ENCODE data around the gene TOX2.

TOX2 gene

GRCh38 chr20:43972692-43973091 lies 58.0 kb downstream of the TOX2 start:
- no peaks in the 10 kb centered on the region for H3K36me3 ChIP-seq (ENCODE audit: control insufficient read depth in 5 of 5, insufficient read depth in 5 of 5, low read length in 5 of 5)
- no peak overlapping the region for H3K27ac ChIP-seq (ENCODE audit: low read depth, low read length)
- H3K4me3 ChIP-seq (ENCODE audit: low read depth in 1 of 5, low read length in 5 of 5): no peak overlapping the region
- peaks cover 2 to 8% (median 4%) of the 10 kb centered on the region in 5 donors for H3K4me1 ChIP-seq (ENCODE audit: control insufficient read depth in 5 of 5, insufficient read depth in 5 of 5, low read length in 5 of 5)
- H3K27me3 ChIP-seq (ENCODE audit: control insufficient read depth in 5 of 5, insufficient read depth in 4 of 5, low read length in 5 of 5): peaks cover 0 to 7% (median 0%) of the 10 kb centered on the region in 5 donors
- no peaks in the 10 kb centered on the region for H3K9me3 ChIP-seq (ENCODE audit: control insufficient read depth in 5 of 5, low read length in 5 of 5)
- H3K9ac ChIP-seq (ENCODE audit: low read length in 5 of 5): no peak overlapping the region

- H3K9me3 ChIP-seq (ENCODE audit: control insufficient read depth in 5 of 5, low read length in 5 of 5): no peaks in the 10 kb centered on the region
- no peak overlapping the region for H3K9ac ChIP-seq (ENCODE audit: low read length in 5 of 5)
- peaks cover 2 to 8% (median 4%) of the 10 kb centered on the region in 5 donors for H3K4me1 ChIP-seq (ENCODE audit: control insufficient read depth in 5 of 5, insufficient read depth in 5 of 5, low read length in 5 of 5)
- H3K36me3 ChIP-seq (ENCODE audit: control insufficient read depth in 5 of 5, insufficient read depth in 5 of 5, low read length in 5 of 5): no peaks in the 10 kb centered on the region
- no peak overlapping the region for H3K27ac ChIP-seq (ENCODE audit: low read depth, low read length)
- no peak overlapping the region for H3K4me3 ChIP-seq (ENCODE audit: low read depth in 1 of 5, low read length in 5 of 5)
- peaks cover 0 to 7% (median 0%) of the 10 kb centered on the region in 5 donors for H3K27me3 ChIP-seq (ENCODE audit: control insufficient read depth in 5 of 5, insufficient read depth in 4 of 5, low read length in 5 of 5)
Observed at GRCh38 chr20:43973231-43973630, 58.6 kb downstream of the TOX2 start.

- no peak overlapping the region for H3K9ac ChIP-seq (ENCODE audit: low read length in 5 of 5)
- no peak overlapping the region for H3K4me3 ChIP-seq (ENCODE audit: low read depth in 1 of 5, low read length in 5 of 5)
- H3K27me3 ChIP-seq (ENCODE audit: control insufficient read depth in 5 of 5, insufficient read depth in 4 of 5, low read length in 5 of 5): peaks cover 0 to 7% (median 0%) of the 10 kb centered on the region in 5 donors
- H3K36me3 ChIP-seq (ENCODE audit: control insufficient read depth in 5 of 5, insufficient read depth in 5 of 5, low read length in 5 of 5): no peaks in the 10 kb centered on the region
- no peak overlapping the region for H3K27ac ChIP-seq (ENCODE audit: low read depth, low read length)
- peaks cover 2 to 8% (median 4%) of the 10 kb centered on the region in 5 donors for H3K4me1 ChIP-seq (ENCODE audit: control insufficient read depth in 5 of 5, insufficient read depth in 5 of 5, low read length in 5 of 5)
- H3K9me3 ChIP-seq (ENCODE audit: control insufficient read depth in 5 of 5, low read length in 5 of 5): no peaks in the 10 kb centered on the region
Observed at GRCh38 chr20:43973671-43974450, 59.2 kb downstream of the TOX2 start.

- peaks cover 0 to 4% (median 0%) of the 10 kb centered on the region in 5 donors for H3K4me1 ChIP-seq (ENCODE audit: control insufficient read depth in 5 of 5, insufficient read depth in 5 of 5, low read length in 5 of 5)
- H3K27ac ChIP-seq (ENCODE audit: low read depth, low read length): no peak overlapping the region
- H3K9ac ChIP-seq (ENCODE audit: low read length in 5 of 5): no peak overlapping the region
- H3K4me3 ChIP-seq (ENCODE audit: low read depth in 1 of 5, low read length in 5 of 5): no peak overlapping the region
- peaks cover 0 to 7% (median 0%) of the 10 kb centered on the region in 5 donors for H3K27me3 ChIP-seq (ENCODE audit: control insufficient read depth in 5 of 5, insufficient read depth in 4 of 5, low read length in 5 of 5)
- no peaks in the 10 kb centered on the region for H3K36me3 ChIP-seq (ENCODE audit: control insufficient read depth in 5 of 5, insufficient read depth in 5 of 5, low read length in 5 of 5)
- H3K9me3 ChIP-seq (ENCODE audit: control insufficient read depth in 5 of 5, low read length in 5 of 5): no peaks in the 10 kb centered on the region
Observed at GRCh38 chr20:43974695-43975094, 60.0 kb downstream of the TOX2 start.

GRCh38 chr20:43975096-43975768 lies 60.6 kb downstream of the TOX2 start:
- no peak overlapping the region for H3K4me3 ChIP-seq (ENCODE audit: low read depth in 1 of 5, low read length in 5 of 5)
- no peaks in the 10 kb centered on the region for H3K9me3 ChIP-seq (ENCODE audit: control insufficient read depth in 5 of 5, low read length in 5 of 5)
- H3K36me3 ChIP-seq (ENCODE audit: control insufficient read depth in 5 of 5, insufficient read depth in 5 of 5, low read length in 5 of 5): no peaks in the 10 kb centered on the region
- H3K27me3 ChIP-seq (ENCODE audit: control insufficient read depth in 5 of 5, insufficient read depth in 4 of 5, low read length in 5 of 5): peaks cover 0 to 7% (median 0%) of the 10 kb centered on the region in 5 donors
- H3K9ac ChIP-seq (ENCODE audit: low read length in 5 of 5): no peak overlapping the region
- H3K27ac ChIP-seq (ENCODE audit: low read depth, low read length): no peak overlapping the region
- H3K4me1 ChIP-seq (ENCODE audit: control insufficient read depth in 5 of 5, insufficient read depth in 5 of 5, low read length in 5 of 5): no peaks in the 10 kb centered on the region

GRCh38 chr20:43976547-43976946 lies 61.9 kb downstream of the TOX2 start:
- H3K27me3 ChIP-seq (ENCODE audit: control insufficient read depth in 5 of 5, insufficient read depth in 4 of 5, low read length in 5 of 5): peaks cover 0 to 7% (median 0%) of the 10 kb centered on the region in 5 donors
- no peaks in the 10 kb centered on the region for H3K36me3 ChIP-seq (ENCODE audit: control insufficient read depth in 5 of 5, insufficient read depth in 5 of 5, low read length in 5 of 5)
- no peak overlapping the region for H3K4me3 ChIP-seq (ENCODE audit: low read depth in 1 of 5, low read length in 5 of 5)
- no peaks in the 10 kb centered on the region for H3K9me3 ChIP-seq (ENCODE audit: control insufficient read depth in 5 of 5, low read length in 5 of 5)
- no peak overlapping the region for H3K27ac ChIP-seq (ENCODE audit: low read depth, low read length)
- H3K4me1 ChIP-seq (ENCODE audit: control insufficient read depth in 5 of 5, insufficient read depth in 5 of 5, low read length in 5 of 5): no peaks in the 10 kb centered on the region
- no peak overlapping the region for H3K9ac ChIP-seq (ENCODE audit: low read length in 5 of 5)

GRCh38 chr20:43977252-43977651 lies 62.6 kb downstream of the TOX2 start:
- H3K9ac ChIP-seq (ENCODE audit: low read length in 5 of 5): no peak overlapping the region
- no peak overlapping the region for H3K27ac ChIP-seq (ENCODE audit: low read depth, low read length)
- H3K4me3 ChIP-seq (ENCODE audit: low read depth in 1 of 5, low read length in 5 of 5): no peak overlapping the region
- no peaks in the 10 kb centered on the region for H3K9me3 ChIP-seq (ENCODE audit: control insufficient read depth in 5 of 5, low read length in 5 of 5)
- H3K27me3 ChIP-seq (ENCODE audit: control insufficient read depth in 5 of 5, insufficient read depth in 4 of 5, low read length in 5 of 5): peaks cover 0 to 7% (median 0%) of the 10 kb centered on the region in 5 donors
- H3K4me1 ChIP-seq (ENCODE audit: control insufficient read depth in 5 of 5, insufficient read depth in 5 of 5, low read length in 5 of 5): no peaks in the 10 kb centered on the region
- H3K36me3 ChIP-seq (ENCODE audit: control insufficient read depth in 5 of 5, insufficient read depth in 5 of 5, low read length in 5 of 5): no peaks in the 10 kb centered on the region

- no peaks in the 10 kb centered on the region for H3K9me3 ChIP-seq (ENCODE audit: control insufficient read depth in 5 of 5, low read length in 5 of 5)
- H3K27me3 ChIP-seq (ENCODE audit: control insufficient read depth in 5 of 5, insufficient read depth in 4 of 5, low read length in 5 of 5): peaks cover 0 to 6% (median 0%) of the 10 kb centered on the region in 5 donors
- H3K27ac ChIP-seq (ENCODE audit: low read depth, low read length): no peak overlapping the region
- no peak overlapping the region for H3K9ac ChIP-seq (ENCODE audit: low read length in 5 of 5)
- H3K4me1 ChIP-seq (ENCODE audit: control insufficient read depth in 5 of 5, insufficient read depth in 5 of 5, low read length in 5 of 5): no peaks in the 10 kb centered on the region
- H3K4me3 ChIP-seq (ENCODE audit: low read depth in 1 of 5, low read length in 5 of 5): no peak overlapping the region
- H3K36me3 ChIP-seq (ENCODE audit: control insufficient read depth in 5 of 5, insufficient read depth in 5 of 5, low read length in 5 of 5): no peaks in the 10 kb centered on the region
Observed at GRCh38 chr20:43977962-43978361, 63.3 kb downstream of the TOX2 start.

- H3K36me3 ChIP-seq (ENCODE audit: control insufficient read depth in 5 of 5, insufficient read depth in 5 of 5, low read length in 5 of 5): no peaks in the 10 kb centered on the region
Observed at GRCh38 chr20:43979576-43980105, 65.0 kb downstream of the TOX2 start.

GRCh38 chr20:43981540-43981939 lies 66.9 kb downstream of the TOX2 start:
- H3K4me1 ChIP-seq (ENCODE audit: control insufficient read depth in 5 of 5, insufficient read depth in 5 of 5, low read length in 5 of 5): peaks cover 0 to 12% (median 0%) of the 10 kb centered on the region in 5 donors
- H3K9ac ChIP-seq (ENCODE audit: low read length in 5 of 5): no peak overlapping the region
- H3K27ac ChIP-seq (ENCODE audit: low read depth, low read length): no peak overlapping the region
- H3K27me3 ChIP-seq (ENCODE audit: control insufficient read depth in 5 of 5, insufficient read depth in 4 of 5, low read length in 5 of 5): no peaks in the 10 kb centered on the region
- no peaks in the 10 kb centered on the region for H3K36me3 ChIP-seq (ENCODE audit: control insufficient read depth in 5 of 5, insufficient read depth in 5 of 5, low read length in 5 of 5)
- H3K9me3 ChIP-seq (ENCODE audit: control insufficient read depth in 5 of 5, low read length in 5 of 5): no peaks in the 10 kb centered on the region
- no peak overlapping the region for H3K4me3 ChIP-seq (ENCODE audit: low read depth in 1 of 5, low read length in 5 of 5)

More at GRCh38 chr20:43979576-43980105, 65.0 kb downstream of the TOX2 start:
- H3K9ac ChIP-seq (ENCODE audit: low read length in 5 of 5): no peak overlapping the region
- peaks cover 0 to 6% (median 0%) of the 10 kb centered on the region in 5 donors for H3K4me1 ChIP-seq (ENCODE audit: control insufficient read depth in 5 of 5, insufficient read depth in 5 of 5, low read length in 5 of 5)
- H3K9me3 ChIP-seq (ENCODE audit: control insufficient read depth in 5 of 5, low read length in 5 of 5): no peaks in the 10 kb centered on the region
- no peak overlapping the region for H3K27ac ChIP-seq (ENCODE audit: low read depth, low read length)
- H3K4me3 ChIP-seq (ENCODE audit: low read depth in 1 of 5, low read length in 5 of 5): no peak overlapping the region
- H3K27me3 ChIP-seq (ENCODE audit: control insufficient read depth in 5 of 5, insufficient read depth in 4 of 5, low read length in 5 of 5): no peaks in the 10 kb centered on the region
